Activated CD4-positive, alpha-beta T cell treated with anti-CD3 and anti-CD28 coated beads for 36 hours (primary cell): Measurements from ENCODE around the gene HOXA11. TPM values are rescaled to one million over a fixed set of nuclear protein-coding genes. Genes with fewer than 3 reads are reported as not detected.

Experiments used
- ATAC-seq: fragments of 200-7000 bp; cut with Tn5 transposase; one replicate; pipeline ENCODE4 v1.10.0; 2021; ENCODE audit warnings: mild to moderate bottlenecking, moderate library complexity
- CTCF ChIA-PET: fragments of 350-600 bp; sonication (Branson Sonifier 250); formaldehyde crosslinking; loops from one replicate; lab custom pipeline; 2021; ENCODE audit warnings: antibody characterized with exemption; lab: Charles Lee
- POLR2A ChIA-PET: fragments of 350-600 bp; sonication (Branson Sonifier 250); formaldehyde crosslinking; loops from one replicate; lab custom pipeline; 2021; ENCODE audit warnings: antibody characterized with exemption, inconsistent platforms; lab: Charles Lee
- DNase-seq: peaks from one replicate; pipeline ENCODE4 v3.0.0-alpha.2; 2020
- H3K27ac Mint-ChIP-seq: one replicate; pipeline ENCODE4 v1.8.0; 2021; ENCODE audit warnings: mixed read lengths
- H3K27me3 Mint-ChIP-seq: one replicate; pipeline ENCODE4 v1.8.0; 2021; ENCODE audit warnings: mixed read lengths
- H3K36me3 Mint-ChIP-seq: one replicate; pipeline ENCODE4 v1.8.0; 2021; ENCODE audit warnings: low read depth, mixed read lengths
- H3K4me1 Mint-ChIP-seq: one replicate; pipeline ENCODE4 v1.8.0; 2021; ENCODE audit warnings: mixed read lengths
- H3K4me3 Mint-ChIP-seq: one replicate; pipeline ENCODE4 v1.8.0; 2021; ENCODE audit warnings: mild to moderate bottlenecking, moderate library complexity, mixed read lengths
- H3K9me3 Mint-ChIP-seq: one replicate; pipeline ENCODE4 v1.8.0; 2021; ENCODE audit warnings: low read depth, mixed read lengths
- intact Hi-C, 2 experiments: fragments of 100-400 bp; cut with DNase I in 1 of 2; cut with micrococcal nuclease in 1 of 2; formaldehyde crosslinking; loops; one replicate each; pipeline versions ENCODE4 v1.14.2 to v1.15.1; 2022 to 2024; cut with DNase I, micrococcal nuclease
- total RNA-seq, 2 experiments: library from RNA; stranded (reverse); gene quantifications; one replicate each; pipeline ENCODE4 v1.2.3, GENCODE V29; 2021

Gene HOXA11
- not detected for total RNA-seq

- no peak for DNase-seq
- H3K4me1 Mint-ChIP-seq: peaks cover 37% of the 10 kb centered on the region
- no peaks in the 10 kb centered on the region for H3K9me3 Mint-ChIP-seq
- peak within 1 kb of the TSS; percentile 69 for H3K4me3 Mint-ChIP-seq
- ChIA-PET POLR2A (interaction anchor here (0.7 kb wide), 2 partner anchors 9 to 138 kb away, joined by 3 to 5 read pairs; no protein-coding TSS in a partner anchor), CTCF (interaction anchor here (0.5 to 3.2 kb wide), 7 partner anchors 10 to 979 kb away, joined by 3 to 22 read pairs (median 3); no protein-coding TSS in a partner anchor)
- H3K36me3 Mint-ChIP-seq: no peaks in the 10 kb centered on the region
- H3K27me3 Mint-ChIP-seq: peaks cover 70% of the 10 kb centered on the region
- no peak for ATAC-seq
- peak within 1 kb of the TSS; percentile 6 for H3K27ac Mint-ChIP-seq
- intact Hi-C loops: loop anchor here (2.0 to 5.0 kb wide), 2 partner anchors 16 to 33 kb away; partner anchors contain the start of gene HOXA3 (in 2 of the 2)
Observed at GRCh38 chr7:27185013-27185853, at the start of gene HOXA11. Gene HOXA11, minus strand, starts transcription at chr7:27185232. Its CDS starts 88 bp downstream, at chr7:27185144.

DNA sequence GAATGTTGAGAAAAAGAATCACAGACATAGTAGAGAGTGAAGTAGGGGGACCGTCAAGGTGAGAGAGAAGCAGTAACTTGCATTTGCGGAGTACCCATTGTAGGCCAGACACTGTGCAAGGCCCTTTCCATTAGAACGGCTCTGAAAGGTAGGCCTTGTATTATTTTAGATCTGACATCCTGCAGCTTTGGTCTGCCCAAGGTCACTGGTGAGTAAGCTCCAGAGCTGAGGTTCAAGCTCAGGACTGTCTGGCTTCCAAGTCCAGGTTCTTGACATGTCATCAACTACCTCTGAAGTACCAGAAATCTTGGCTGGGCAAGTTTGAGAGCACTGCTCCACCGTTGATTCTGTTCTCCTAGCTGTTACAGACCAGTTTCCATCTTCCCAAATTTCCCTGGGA, 44.4 kb upstream of the HOXA11 start:
- Mint-ChIP-seq H3K36me3 (no peaks in the 10 kb centered on the region), H3K9me3 (no peaks in the 10 kb centered on the region), H3K4me1 (peaks cover 2% of the 10 kb centered on the region), H3K27ac (no peak overlapping the region), H3K27me3 (peaks cover 51% of the 10 kb centered on the region), H3K4me3 (no peak overlapping the region)
- POLR2A ChIA-PET: no interaction called here
- DNase-seq (no peak), ATAC-seq (no peak)
- intact Hi-C loops: no loop called here
- CTCF ChIA-PET: interaction anchor here (1.4 kb wide), 1 partner anchor 49 kb away, joined by 4 read pairs; no protein-coding TSS in a partner anchor

- intact Hi-C loops: no loop called here
- no peaks in the 10 kb centered on the region for H3K9me3 Mint-ChIP-seq
- no peak overlapping the region for H3K4me3 Mint-ChIP-seq
- POLR2A ChIA-PET: no interaction called here
- H3K36me3 Mint-ChIP-seq: no peaks in the 10 kb centered on the region
- peaks cover 66% of the 10 kb centered on the region for H3K27me3 Mint-ChIP-seq
- no peak overlapping the region for H3K27ac Mint-ChIP-seq
- H3K4me1 Mint-ChIP-seq: peaks cover 6% of the 10 kb centered on the region
- DNase-seq: no peak
- ATAC-seq: no peak
- CTCF ChIA-PET: interaction anchor here (0.6 to 1.5 kb wide), 5 partner anchors 9 to 1341 kb away, joined by 3 to 5 read pairs (median 3); no protein-coding TSS in a partner anchor
Observed at GRCh38 chr7:27224983-27225934, 40.2 kb upstream of the HOXA11 start.

GRCh38 chr7:27223941-27224575, 39.0 kb upstream of the HOXA11 start:
- Mint-ChIP-seq H3K36me3 (no peaks in the 10 kb centered on the region), H3K4me1 (peaks cover 13% of the 10 kb centered on the region), H3K9me3 (no peaks in the 10 kb centered on the region), H3K4me3 (no peak overlapping the region), H3K27ac (no peak overlapping the region), H3K27me3 (peaks cover 70% of the 10 kb centered on the region)
- POLR2A ChIA-PET: no interaction called here
- CTCF ChIA-PET: interaction anchor here (0.6 to 2.0 kb wide), 5 partner anchors 9 to 45 kb away, joined by 3 to 11 read pairs (median 5); partner anchors contain the start of gene EVX1
- DNase-seq (no peak), ATAC-seq (no peak)
- intact Hi-C loops: no loop called here

GRCh38 chr7:27221201-27221797, 36.3 kb upstream of the HOXA11 start:
- H3K9me3 Mint-ChIP-seq: no peaks in the 10 kb centered on the region
- ChIA-PET CTCF (interaction anchor here (1.8 kb wide), 1 partner anchor 13 kb away, joined by 3 read pairs; no protein-coding TSS in a partner anchor), POLR2A (no interaction called here)
- H3K4me3 Mint-ChIP-seq: no peak overlapping the region
- peak; percentile 81 for ATAC-seq
- no peak for DNase-seq
- peaks cover 13% of the 10 kb centered on the region for H3K4me1 Mint-ChIP-seq
- no peaks in the 10 kb centered on the region for H3K36me3 Mint-ChIP-seq
- peaks cover 64% of the 10 kb centered on the region for H3K27me3 Mint-ChIP-seq
- intact Hi-C loops: no loop called here
- no peak overlapping the region for H3K27ac Mint-ChIP-seq

GRCh38 chr7:27220440-27220955, 35.5 kb upstream of the HOXA11 start:
- H3K4me3 Mint-ChIP-seq: no peak overlapping the region
- ATAC-seq (no peak), DNase-seq (no peak)
- CTCF ChIA-PET: no interaction called here
- no peaks in the 10 kb centered on the region for H3K36me3 Mint-ChIP-seq
- H3K9me3 Mint-ChIP-seq: no peaks in the 10 kb centered on the region
- intact Hi-C loops: no loop called here
- peaks cover 13% of the 10 kb centered on the region for H3K4me1 Mint-ChIP-seq
- H3K27ac Mint-ChIP-seq: no peak overlapping the region
- H3K27me3 Mint-ChIP-seq: peaks cover 67% of the 10 kb centered on the region
- POLR2A ChIA-PET: no interaction called here

GRCh38 chr7:27219821-27220220, 34.8 kb upstream of the HOXA11 start:
- ChIA-PET POLR2A (no interaction called here), CTCF (no interaction called here)
- no peak for ATAC-seq

GRCh38 chr7:27217951-27218350, 32.9 kb upstream of the HOXA11 start:
- ChIA-PET POLR2A (no interaction called here), CTCF (interaction anchor here (1.0 to 1.6 kb wide), 3 partner anchors 9 to 22 kb away, joined by 3 read pairs; no protein-coding TSS in a partner anchor)
- Mint-ChIP-seq H3K36me3 (no peaks in the 10 kb centered on the region), H3K4me3 (no peak overlapping the region), H3K4me1 (peaks cover 11% of the 10 kb centered on the region), H3K27me3 (peaks cover 73% of the 10 kb centered on the region), H3K27ac (no peak overlapping the region), H3K9me3 (no peaks in the 10 kb centered on the region)
- intact Hi-C loops: no loop called here
- no peak for ATAC-seq
- no peak for DNase-seq

More at GRCh38 chr7:27219821-27220220, 34.8 kb upstream of the HOXA11 start:
- Mint-ChIP-seq H3K4me3 (no peak overlapping the region), H3K27me3 (peaks cover 66% of the 10 kb centered on the region), H3K36me3 (no peaks in the 10 kb centered on the region), H3K9me3 (no peaks in the 10 kb centered on the region), H3K27ac (no peak overlapping the region), H3K4me1 (peaks cover 11% of the 10 kb centered on the region)
- intact Hi-C loops: no loop called here
- no peak for DNase-seq

DNA sequence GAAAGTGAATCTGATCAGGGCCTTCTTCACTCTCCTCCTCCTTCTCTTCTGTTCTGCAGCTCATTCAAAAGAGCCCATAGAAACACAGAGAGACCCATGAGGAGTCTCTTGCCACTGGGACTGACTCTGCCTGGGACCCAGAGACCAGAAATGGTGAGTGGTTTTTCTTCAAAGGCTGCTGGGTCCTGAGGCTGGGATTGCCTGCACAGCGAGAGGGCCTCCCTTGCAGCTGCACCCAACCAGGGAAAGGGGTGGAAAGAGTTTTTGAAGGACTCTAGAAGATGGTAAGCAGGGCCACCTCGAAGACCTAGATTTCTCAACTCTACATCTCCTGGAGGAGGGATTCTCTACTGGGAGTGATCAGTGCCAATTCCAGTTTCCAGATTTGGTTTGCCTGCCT, 30.3 kb upstream of the HOXA11 start:
- DNase-seq: no peak
- Mint-ChIP-seq H3K9me3 (no peaks in the 10 kb centered on the region), H3K27ac (no peak overlapping the region), H3K36me3 (no peaks in the 10 kb centered on the region), H3K4me3 (no peak overlapping the region), H3K27me3 (peaks cover 73% of the 10 kb centered on the region), H3K4me1 (peaks cover 14% of the 10 kb centered on the region)
- intact Hi-C loops: no loop called here
- ChIA-PET CTCF (interaction anchor here (1.1 kb wide), 1 partner anchor 10 kb away, joined by 3 read pairs; no protein-coding TSS in a partner anchor), POLR2A (no interaction called here)
- no peak for ATAC-seq

GRCh38 chr7:27214239-27214950, 29.4 kb upstream of the HOXA11 start:
- CTCF ChIA-PET: no interaction called here
- Mint-ChIP-seq H3K36me3 (no peaks in the 10 kb centered on the region), H3K4me3 (no peak overlapping the region), H3K9me3 (no peaks in the 10 kb centered on the region), H3K27ac (no peak overlapping the region), H3K4me1 (peaks cover 8% of the 10 kb centered on the region), H3K27me3 (peaks cover 70% of the 10 kb centered on the region)
- intact Hi-C loops: loop anchor here (5.0 kb wide), 3 partner anchors 38 to 808 kb away; no protein-coding TSS in a partner anchor
- DNase-seq: no peak
- POLR2A ChIA-PET: no interaction called here
- no peak for ATAC-seq
